Measurements from ENCODE around the gene NFKBIE. TPM values are rescaled to one million over a fixed set of nuclear protein-coding genes. Genes with fewer than 3 reads are reported as not detected.
A peak's percentile ranks its signal among the peaks of the same experiment; 100 is the strongest.

The NFKBIE gene
- total RNA-seq, 4 donors from 2014 or later, result 5.1 to 16.9 (median 13.2) TPM

DNA sequence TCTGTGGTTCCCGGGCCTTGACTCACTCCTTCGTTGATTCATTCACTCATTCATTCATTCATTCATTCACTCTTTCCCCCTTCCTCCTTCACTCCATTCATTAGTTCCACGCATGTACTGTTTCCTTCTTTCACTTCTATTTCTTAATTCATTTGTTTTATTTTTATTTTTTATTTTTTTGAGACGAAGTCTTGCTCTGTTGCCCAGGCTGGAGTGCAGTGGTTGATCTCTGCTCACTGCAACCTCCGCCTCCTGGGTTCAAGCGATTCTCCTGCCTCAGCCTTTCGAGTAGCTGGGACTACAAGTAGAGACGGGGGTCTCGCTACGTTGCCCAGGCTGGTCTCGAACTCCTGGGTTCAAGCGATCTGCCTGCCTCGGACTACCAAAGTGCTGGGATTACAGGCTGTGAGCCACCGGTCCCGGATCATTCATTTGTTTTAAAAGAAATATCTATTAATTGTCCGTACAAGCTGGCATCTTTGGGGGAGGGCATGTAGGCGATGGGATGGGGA lies 427 bp upstream of the NFKBIE start:
- Histone ChIP-seq H3K27ac (peak overlapping the region in 1 of 3 donors; percentile 81), H3K4me1 (peaks cover 27 to 34% of the 10 kb centered on the region in 2 donors), H3K9me3 (no peaks in the 10 kb centered on the region), H3K27me3 (no peaks in the 10 kb centered on the region), H3K36me3 (no peaks in the 10 kb centered on the region), H3K4me3 (replicated peaks in 1 of 3) (peak overlapping the region in 1 of 3 donors; percentile 83)
- intact Hi-C loops (cut with DNase I), result loop anchor here (5.0 kb wide), 1 partner anchor 117 kb away; no protein-coding TSS in a partner anchor
- 64 to 67% methylated on average over 17 of the region's 17 CpGs for WGBS, 2 donors
- no peak for TF ChIP-seq POLR2A (IDR thresholded peaks at IDR 0.05)
- no peak for DNase-seq

GRCh38 chr6:44264154-44265006 lies 971 bp downstream of the NFKBIE start:
- no peak for TF ChIP-seq CTCF (IDR thresholded peaks at IDR 0.05)
- TF ChIP-seq POLR2A (IDR thresholded peaks at IDR 0.05), result no peak
- WGBS, 2 donors, result 17 to 20% methylated on average over 10 to 13 of the region's 13 CpGs
- Histone ChIP-seq H3K27ac (peak overlapping the region in 2 of 3 donors; percentile 81 to 90), H3K36me3 (peaks cover 0 to 4% of the 10 kb centered on the region in 2 donors), H3K4me3 (replicated peaks in 1 of 3) (peak overlapping the region; percentile 77 to 83 (median 82)), H3K4me1 (peaks cover 27 to 29% of the 10 kb centered on the region in 2 donors), H3K9me3 (no peaks in the 10 kb centered on the region), H3K27me3 (no peaks in the 10 kb centered on the region)
- intact Hi-C loops (cut with DNase I), result loop anchor here (5.0 kb wide), 1 partner anchor 118 kb away; no protein-coding TSS in a partner anchor
- no peak for DNase-seq

- peaks cover 0 to 4% of the 10 kb centered on the region in 2 donors for H3K36me3 ChIP-seq
- no peak overlapping the region for H3K4me3 ChIP-seq (replicated peaks in 1 of 3)
- TF ChIP-seq POLR2A (IDR thresholded peaks at IDR 0.05) (no peak), CTCF (IDR thresholded peaks at IDR 0.05) (no peak)
- DNase-seq, result no peak
- WGBS, 2 donors, result 67 to 72% methylated on average over 9 of the region's 9 CpGs
- H3K27ac ChIP-seq, result no peak overlapping the region
- H3K4me1 ChIP-seq, result peaks cover 27 to 29% of the 10 kb centered on the region in 2 donors
- no peaks in the 10 kb centered on the region for H3K27me3 ChIP-seq
- intact Hi-C loops (cut with DNase I), result no loop called here
- H3K9me3 ChIP-seq, result no peaks in the 10 kb centered on the region
Measured at GRCh38 chr6:44263354-44264100, 1.8 kb downstream of the NFKBIE start.

- TF ChIP-seq CTCF (IDR thresholded peaks at IDR 0.05) (no peak), POLR2A (IDR thresholded peaks at IDR 0.05) (no peak)
- Histone ChIP-seq H3K4me3 (replicated peaks in 1 of 3) (no peak overlapping the region), H3K36me3 (peaks cover 0 to 4% of the 10 kb centered on the region in 2 donors), H3K4me1 (peaks cover 27 to 33% of the 10 kb centered on the region in 2 donors), H3K27ac (no peak overlapping the region), H3K9me3 (no peaks in the 10 kb centered on the region), H3K27me3 (no peaks in the 10 kb centered on the region)
- 65 to 86% methylated on average over 6 to 7 of the region's 7 CpGs for WGBS, 2 donors
- intact Hi-C loops (cut with DNase I), result no loop called here
- DNase-seq, result no peak
Measured at GRCh38 chr6:44262467-44263353, 2.6 kb downstream of the NFKBIE start.

GRCh38 chr6:44261581-44261980 lies 3.8 kb downstream of the NFKBIE start:
- H3K9me3 ChIP-seq, result no peaks in the 10 kb centered on the region
- WGBS, 2 donors, result 95 to 100% methylated on average over 2 to 6 of the region's 8 CpGs
- H3K27me3 ChIP-seq, result no peaks in the 10 kb centered on the region
- H3K4me3 ChIP-seq (replicated peaks in 1 of 3), result no peak overlapping the region
- H3K4me1 ChIP-seq, result peaks cover 28 to 36% of the 10 kb centered on the region in 2 donors
- TF ChIP-seq POLR2A (IDR thresholded peaks at IDR 0.05), result no peak
- no peak overlapping the region for H3K27ac ChIP-seq
- intact Hi-C loops (cut with DNase I), result no loop called here
- DNase-seq, result no peak
- H3K36me3 ChIP-seq, result peaks cover 0 to 4% of the 10 kb centered on the region in 2 donors

Measured in thyroid gland (tissue), 4 donors.